Parathyroid adenoma (tissue), 2 donors: ENCODE data around the gene ATP8B3.

Experiments
- H2AFZ ChIP-seq: fragments of 300-600 bp; sonication (generic); one replicate; pipeline ENCODE4 v1.7.0; 2017; ENCODE audit warnings: antibody characterized with exemption, mild to moderate bottlenecking
- H3K27ac ChIP-seq: fragments of 300-600 bp; sonication (generic); one replicate; pipeline ENCODE4 v1.7.0; 2017
- H3K27me3 ChIP-seq: fragments of 300-600 bp; sonication (generic); one replicate; pipeline ENCODE4 v1.7.0; 2017; ENCODE audit warnings: low read length; ENCODE audit not compliant: control insufficient read depth, insufficient read depth
- H3K36me3 ChIP-seq: fragments of 300-600 bp; sonication (generic); one replicate; pipeline ENCODE4 v1.7.0; 2017; ENCODE audit warnings: low read length; ENCODE audit not compliant: control insufficient read depth, insufficient read depth
- H3K4me1 ChIP-seq: fragments of 300-600 bp; sonication (generic); one replicate; pipeline ENCODE4 v1.7.0; 2017; ENCODE audit warnings: control low read depth
- H3K4me2 ChIP-seq: fragments of 300-600 bp; sonication (generic); one replicate; pipeline ENCODE4 v1.7.0; 2017; ENCODE audit warnings: low read length
- H3K4me3 ChIP-seq: fragments of 300-600 bp; sonication (generic); one replicate; pipeline ENCODE4 v1.7.0; 2017; ENCODE audit warnings: low read depth, low read length
- H3K79me2 ChIP-seq: fragments of 300-600 bp; sonication (generic); one replicate; pipeline ENCODE4 v1.7.0; 2017; ENCODE audit warnings: control low read depth
- H3K9ac ChIP-seq: fragments of 300-600 bp; sonication (generic); one replicate; pipeline ENCODE4 v1.7.0; 2017; ENCODE audit warnings: mild to moderate bottlenecking
- H3K9me3 ChIP-seq: fragments of 300-600 bp; sonication (generic); one replicate; pipeline ENCODE4 v1.7.0; 2017; ENCODE audit warnings: low read length; ENCODE audit not compliant: control insufficient read depth
- CTCF ChIP-seq: fragments of 300-600 bp; sonication (generic); IDR thresholded peaks from one replicate; pipeline ENCODE4 v1.7.0; 2017; ENCODE audit warnings: antibody characterized with exemption, mild to moderate bottlenecking
- donor health status: primary hyperparathyroidism.

ATP8B3 gene

GRCh38 chr19:1758959-1759903, 52.8 kb downstream of the ATP8B3 start:
- Histone ChIP-seq H3K27me3 (peaks cover 25% of the 10 kb centered on the region), H3K9ac (no peak overlapping the region), H3K4me1 (no peaks in the 10 kb centered on the region), H3K79me2 (no peaks in the 10 kb centered on the region), H3K4me2 (no peak overlapping the region), H3K36me3 (no peaks in the 10 kb centered on the region), H3K27ac (no peak overlapping the region), H3K9me3 (no peaks in the 10 kb centered on the region), H2AFZ (no peak overlapping the region), H3K4me3 (no peak overlapping the region)
- no peak for TF ChIP-seq CTCF

GRCh38 chr19:1758231-1758577, 53.9 kb downstream of the ATP8B3 start:
- Histone ChIP-seq H3K27me3 (peaks cover 25% of the 10 kb centered on the region), H3K4me3 (no peak overlapping the region), H3K27ac (no peak overlapping the region), H3K79me2 (no peaks in the 10 kb centered on the region), H3K9me3 (no peaks in the 10 kb centered on the region), H3K4me2 (no peak overlapping the region), H3K36me3 (no peaks in the 10 kb centered on the region), H3K4me1 (no peaks in the 10 kb centered on the region), H3K9ac (no peak overlapping the region), H2AFZ (no peak overlapping the region)
- TF ChIP-seq CTCF = no peak

DNA sequence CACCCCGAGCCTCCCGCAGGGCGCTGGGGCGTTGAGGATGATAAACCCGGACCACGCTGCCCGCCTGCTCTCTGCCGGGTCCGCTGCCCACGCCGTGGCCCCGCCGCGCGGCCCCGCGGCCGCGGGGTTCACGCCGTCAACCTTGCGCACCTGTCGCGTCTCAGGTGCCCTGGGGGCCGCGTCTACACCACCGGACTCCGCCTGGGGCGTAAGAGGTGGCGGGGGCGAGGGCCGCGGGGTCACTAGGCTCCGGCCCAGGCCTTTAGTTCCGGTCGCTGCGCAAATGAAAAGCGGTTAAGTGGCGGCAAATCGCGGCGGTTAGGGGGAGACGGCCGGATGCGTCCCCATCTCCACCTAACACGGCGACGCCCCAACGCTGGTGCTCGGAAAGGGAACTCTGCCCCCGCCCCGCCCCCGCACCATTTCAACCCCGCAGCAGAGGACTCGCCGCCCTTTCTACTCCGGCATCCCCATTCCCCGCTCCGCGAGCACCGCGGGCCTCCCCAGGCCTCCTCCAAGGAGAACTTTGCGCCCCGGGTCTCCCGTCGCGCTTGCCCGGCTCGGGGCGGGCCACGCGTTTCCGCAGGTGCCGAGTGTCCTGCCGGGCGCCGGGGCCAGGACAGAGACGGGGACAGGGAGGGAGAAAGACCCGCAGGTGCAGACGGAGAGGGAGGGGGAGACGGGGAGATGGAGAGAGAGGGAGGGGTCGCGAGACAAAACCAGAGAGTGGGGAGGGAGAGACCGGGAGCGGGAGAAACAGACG, 54.4 kb downstream of the ATP8B3 start:
- Histone ChIP-seq H3K4me3 (no peak overlapping the region), H3K4me2 (no peak overlapping the region), H3K9ac (no peak overlapping the region), H3K4me1 (no peaks in the 10 kb centered on the region), H3K27ac (no peak overlapping the region), H3K27me3 (peaks cover 25% of the 10 kb centered on the region), H3K36me3 (no peaks in the 10 kb centered on the region), H2AFZ (no peak overlapping the region), H3K9me3 (no peaks in the 10 kb centered on the region), H3K79me2 (no peaks in the 10 kb centered on the region)
- TF ChIP-seq CTCF = no peak

DNA sequence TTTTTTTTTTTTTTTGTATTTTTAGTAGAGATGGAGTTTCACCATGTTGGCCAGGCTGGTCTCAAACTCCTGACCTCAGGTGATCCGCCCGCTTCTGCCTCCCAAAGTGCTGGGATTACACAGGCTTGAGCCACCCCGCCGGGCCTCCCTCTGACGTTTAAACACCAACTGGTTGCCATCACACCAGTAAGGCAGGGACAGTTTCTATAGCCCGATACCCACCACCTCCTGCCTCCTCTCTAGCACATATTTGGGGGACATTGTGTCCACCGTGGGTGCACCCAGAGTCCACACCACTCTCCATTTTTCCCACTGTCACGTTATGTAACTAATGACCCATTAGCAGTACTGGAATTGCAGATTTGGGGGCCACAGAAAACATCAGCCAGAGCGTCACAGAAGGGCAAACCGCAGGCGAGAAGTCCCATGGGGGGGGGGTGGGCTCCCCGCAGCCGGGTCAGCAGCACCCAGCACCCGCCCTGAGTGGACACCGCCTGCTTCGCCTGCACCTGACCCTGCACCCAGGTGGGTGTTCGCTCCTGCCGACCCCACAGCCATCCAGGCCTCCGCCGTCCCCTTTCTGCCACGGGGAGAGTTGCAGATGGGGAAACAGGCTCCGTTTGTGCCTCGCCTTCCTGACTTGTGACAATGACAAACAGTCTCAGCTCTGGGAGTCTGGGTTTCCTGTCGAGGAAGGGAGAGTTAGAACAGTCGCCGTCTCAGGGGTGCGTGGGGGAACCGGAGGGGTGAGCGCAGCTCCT, 55.2 kb downstream of the ATP8B3 start:
- no peaks in the 10 kb centered on the region for H3K4me1 ChIP-seq
- H3K9ac ChIP-seq = no peak overlapping the region
- H3K27ac ChIP-seq = no peak overlapping the region
- H3K36me3 ChIP-seq = no peaks in the 10 kb centered on the region
- H3K27me3 ChIP-seq = peaks cover 25% of the 10 kb centered on the region
- H2AFZ ChIP-seq = no peak overlapping the region
- no peak for TF ChIP-seq CTCF
- no peak overlapping the region for H3K4me3 ChIP-seq
- no peaks in the 10 kb centered on the region for H3K9me3 ChIP-seq
- no peaks in the 10 kb centered on the region for H3K79me2 ChIP-seq
- H3K4me2 ChIP-seq = no peak overlapping the region
